T47D (cell line): ENCODE measurements around the gene CRADD.
"Not testable (repeated sequence)": the region's sequence is repeated elsewhere in the genome, so short reads cannot be mapped to it uniquely, and the experiment has no call there.

Source experiments
- DNase-seq, 2 experiments: peaks; one replicate each; pipeline versions ENCODE4 v3.0.0 to v3.0.0-alpha.2; 2011 to 2012; ENCODE audit warnings: low read depth in 1 of 2, low spot score in 1 of 2
- JUND ChIP-seq: IDR thresholded peaks from 2 replicates; pipeline ENCODE4 v1.6.1; 2012; ENCODE audit warnings: low read depth
- in situ Hi-C: cut with HindIII; loops from 2 replicates; pipeline ENCODE4 v1.10.0; 2016; ENCODE audit warnings: low sequenced_read_pairs, low pct_unique_long_range_greater_than_20kb

The CRADD gene

GRCh38 chr12:93778766-93779165 is 101.6 kb downstream of the CRADD start:
- no peak for TF ChIP-seq JUND
- in situ Hi-C loops, result no loop called here

GRCh38 chr12:93780101-93780641 is 103.0 kb downstream of the CRADD start:
- in situ Hi-C loops, result no loop called here
- TF ChIP-seq JUND, result no peak
- no peak for DNase-seq

More at GRCh38 chr12:93778766-93779165, 101.6 kb downstream of the CRADD start:
- DNase-seq, result no peak

- in situ Hi-C loops, DNase-seq: not testable (repeated sequence)
Observed at GRCh38 chr12:93780886-93781285, 103.7 kb downstream of the CRADD start.

GRCh38 chr12:93781961-93782360 is 104.8 kb downstream of the CRADD start:
- in situ Hi-C loops, DNase-seq: not testable (repeated sequence)

- DNase-seq, result no peak
- in situ Hi-C loops, result no loop called here
- TF ChIP-seq JUND, result no peak
Observed at GRCh38 chr12:93782853-93783252, 105.7 kb downstream of the CRADD start.

GRCh38 chr12:93783832-93784231 is 106.7 kb downstream of the CRADD start:
- TF ChIP-seq JUND, result no peak
- in situ Hi-C loops, result no loop called here
- DNase-seq, result no peak

- no peak for TF ChIP-seq JUND
- peak in 1 of 2 experiments; percentile 27 for DNase-seq
- in situ Hi-C loops, result no loop called here
Observed at GRCh38 chr12:93784339-93785086, 107.3 kb downstream of the CRADD start.

- in situ Hi-C loops, result no loop called here
- DNase-seq, result peak in 1 of 2 experiments; percentile 38
- TF ChIP-seq JUND, result no peak
Observed at GRCh38 chr12:93785249-93786010, 108.3 kb downstream of the CRADD start.

- DNase-seq, result no peak
- in situ Hi-C loops, result no loop called here
- no peak for TF ChIP-seq JUND
Observed at GRCh38 chr12:93786656-93787397, 109.7 kb downstream of the CRADD start.

GRCh38 chr12:93788853-93789252 is 111.7 kb downstream of the CRADD start:
- no peak for DNase-seq

GRCh38 chr12:93789767-93790166 is 112.6 kb downstream of the CRADD start:
- in situ Hi-C loops, result no loop called here
- TF ChIP-seq JUND, result no peak
- DNase-seq, result no peak

More at GRCh38 chr12:93788853-93789252, 111.7 kb downstream of the CRADD start:
- TF ChIP-seq JUND, result no peak
- in situ Hi-C loops, result no loop called here

- DNase-seq, result no peak
- no peak for TF ChIP-seq JUND
- in situ Hi-C loops, result no loop called here
Observed at GRCh38 chr12:93790472-93791152, 113.4 kb downstream of the CRADD start.
